ENCODE measurements around the gene FBXO48.

DNA sequence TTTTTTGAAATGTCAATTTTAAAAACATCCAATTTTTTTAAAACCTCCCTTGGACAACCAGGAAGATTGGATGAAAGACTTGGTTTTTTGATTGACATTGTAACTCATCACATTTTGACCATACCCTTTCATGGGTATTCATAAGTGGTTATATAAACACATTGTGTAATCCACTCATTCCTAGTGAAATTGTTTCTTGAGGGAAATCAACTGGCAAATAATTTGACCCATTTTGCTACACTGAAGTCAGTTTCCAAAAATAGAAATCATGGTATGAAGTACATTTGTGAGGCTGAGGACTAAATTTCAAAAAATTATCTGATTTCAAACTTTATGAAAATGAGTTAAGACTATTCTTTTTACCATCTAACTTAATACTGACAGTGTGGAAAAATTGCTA lies 31.5 kb downstream of the FBXO48 start:
- TF ChIP-seq, protein P1, sequence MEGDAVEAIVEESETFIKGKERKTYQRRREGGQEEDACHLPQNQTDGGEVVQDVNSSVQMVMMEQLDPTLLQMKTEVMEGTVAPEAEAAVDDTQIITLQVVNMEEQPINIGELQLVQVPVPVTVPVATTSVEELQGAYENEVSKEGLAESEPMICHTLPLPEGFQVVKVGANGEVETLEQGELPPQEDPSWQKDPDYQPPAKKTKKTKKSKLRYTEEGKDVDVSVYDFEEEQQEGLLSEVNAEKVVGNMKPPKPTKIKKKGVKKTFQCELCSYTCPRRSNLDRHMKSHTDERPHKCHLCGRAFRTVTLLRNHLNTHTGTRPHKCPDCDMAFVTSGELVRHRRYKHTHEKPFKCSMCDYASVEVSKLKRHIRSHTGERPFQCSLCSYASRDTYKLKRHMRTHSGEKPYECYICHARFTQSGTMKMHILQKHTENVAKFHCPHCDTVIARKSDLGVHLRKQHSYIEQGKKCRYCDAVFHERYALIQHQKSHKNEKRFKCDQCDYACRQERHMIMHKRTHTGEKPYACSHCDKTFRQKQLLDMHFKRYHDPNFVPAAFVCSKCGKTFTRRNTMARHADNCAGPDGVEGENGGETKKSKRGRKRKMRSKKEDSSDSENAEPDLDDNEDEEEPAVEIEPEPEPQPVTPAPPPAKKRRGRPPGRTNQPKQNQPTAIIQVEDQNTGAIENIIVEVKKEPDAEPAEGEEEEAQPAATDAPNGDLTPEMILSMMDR (IDR thresholded peaks at IDR 0.05) = no peak
- no peak for TF ChIP-seq POLR2A (IDR thresholded peaks at IDR 0.05)
